H9 (cell line): ENCODE measurements around the gene UBAC2. TPM values are rescaled to one million over a fixed set of nuclear protein-coding genes. Genes with fewer than 3 reads are reported as not detected.

Source experiments
- DNase-seq: peaks from one replicate; pipeline ENCODE4 v3.0.0-alpha.2; 2017
- H2AFZ ChIP-seq: one replicate; pipeline ENCODE4 v1.6.1; 2013; ENCODE audit warnings: mild to moderate bottlenecking, low read length, control low read depth, moderate library complexity
- H2AK5ac ChIP-seq: 2 replicates; pipeline ENCODE4 v1.6.1; 2013; ENCODE audit warnings: low read length, control low read depth, mixed read lengths; ENCODE audit not compliant: insufficient read length
- H2BK120ac ChIP-seq: one replicate; pipeline ENCODE4 v1.6.1; 2013; ENCODE audit warnings: low read depth, mild to moderate bottlenecking, low read length, control low read depth, inconsistent platforms; ENCODE audit not compliant: poor library complexity, severe bottlenecking
- H2BK12ac ChIP-seq: 2 replicates; pipeline ENCODE4 v1.6.1; 2013; ENCODE audit warnings: low read length, control low read depth, mixed read lengths, low read depth; ENCODE audit not compliant: insufficient read length
- H2BK15ac ChIP-seq: 2 replicates; pipeline ENCODE4 v1.6.1; 2013; ENCODE audit warnings: low read depth, low read length, control low read depth
- H2BK20ac ChIP-seq: one replicate; pipeline ENCODE4 v1.6.1; 2013; ENCODE audit warnings: low read depth, mild to moderate bottlenecking, low read length, control low read depth, inconsistent platforms; ENCODE audit not compliant: poor library complexity, severe bottlenecking
- H2BK5ac ChIP-seq: 2 replicates; pipeline ENCODE4 v1.6.1; 2013; ENCODE audit warnings: low read length, control low read depth, mixed read lengths; ENCODE audit not compliant: insufficient read length
- H3K14ac ChIP-seq: 2 replicates; pipeline ENCODE4 v1.6.1; 2013; ENCODE audit warnings: low read length, control low read depth; ENCODE audit not compliant: insufficient read depth
- H3K18ac ChIP-seq: 2 replicates; pipeline ENCODE4 v1.6.1; 2013; ENCODE audit warnings: low read depth, mild to moderate bottlenecking, mixed read lengths, low read length, control low read depth; ENCODE audit not compliant: insufficient read length
- H3K23ac ChIP-seq: 2 replicates; pipeline ENCODE4 v1.6.1; 2013; ENCODE audit warnings: low read length, control low read depth, mixed read lengths, low read depth; ENCODE audit not compliant: insufficient read length
- H3K23me2 ChIP-seq: 2 replicates; pipeline ENCODE4 v1.6.1; 2013; ENCODE audit warnings: low read depth, mild to moderate bottlenecking, mixed read lengths, low read length, control low read depth; ENCODE audit not compliant: insufficient read length, poor library complexity, severe bottlenecking
- H3K27ac ChIP-seq: 2 replicates; pipeline ENCODE4 v1.5.1; 2013; ENCODE audit warnings: low read length, control low read depth, mixed read lengths, low read depth; ENCODE audit not compliant: insufficient read length
- H3K27me3 ChIP-seq: 2 replicates; pipeline ENCODE4 v1.6.1; 2013; ENCODE audit warnings: low read length, control low read depth, inconsistent platforms; ENCODE audit not compliant: insufficient read depth
- H3K4ac ChIP-seq: 2 replicates; pipeline ENCODE4 v1.6.1; 2013; ENCODE audit warnings: low read depth, mild to moderate bottlenecking, control low read depth, inconsistent platforms, low read length, moderate library complexity
- H3K4me1 ChIP-seq: 2 replicates; pipeline ENCODE4 v1.6.1; 2013; ENCODE audit warnings: low read length, control low read depth, inconsistent platforms; ENCODE audit not compliant: insufficient read depth
- H3K4me2 ChIP-seq: 2 replicates; pipeline ENCODE4 v1.6.1; 2013; ENCODE audit warnings: low read length, control low read depth, mixed read lengths; ENCODE audit not compliant: insufficient read length, insufficient read depth
- H3K56ac ChIP-seq: 2 replicates; pipeline ENCODE4 v1.6.1; 2013; ENCODE audit warnings: low read depth, mild to moderate bottlenecking, mixed read lengths, low read length, control low read depth; ENCODE audit not compliant: insufficient read length
- H3K79me1 ChIP-seq: 2 replicates; pipeline ENCODE4 v1.6.1; 2013; ENCODE audit warnings: low read depth, mild to moderate bottlenecking, moderate library complexity, low read length, control low read depth, inconsistent platforms; ENCODE audit not compliant: insufficient read depth, poor library complexity, severe bottlenecking
- H3K79me2 ChIP-seq: 2 replicates; pipeline ENCODE4 v1.6.1; 2013; ENCODE audit warnings: low read length, control low read depth, inconsistent platforms; ENCODE audit not compliant: insufficient read depth
- H3K9ac ChIP-seq: 2 replicates; pipeline ENCODE4 v1.6.1; 2013; ENCODE audit warnings: low read length, control low read depth, mixed read lengths; ENCODE audit not compliant: insufficient read length; ENCODE audit errors: extremely low read depth
- H3K9me3 ChIP-seq: one replicate; pipeline ENCODE4 v1.6.1; 2013; ENCODE audit warnings: low read depth, low read length, inconsistent platforms; ENCODE audit not compliant: control insufficient read depth
- H3T11ph ChIP-seq: one replicate; pipeline ENCODE4 v1.6.1; 2013; ENCODE audit warnings: mild to moderate bottlenecking, low read length, control low read depth, inconsistent platforms
- H4K20me1 ChIP-seq: one replicate; pipeline ENCODE4 v1.6.1; 2013; ENCODE audit not compliant: control insufficient read depth, insufficient read length, insufficient read depth
- H4K5ac ChIP-seq: 2 replicates; pipeline ENCODE4 v1.6.1; 2013; ENCODE audit warnings: low read depth, mild to moderate bottlenecking, mixed read lengths, low read length, control low read depth; ENCODE audit not compliant: insufficient read length
- H4K8ac ChIP-seq: replicated peaks from 2 replicates; pipeline ENCODE4 v1.6.1; 2013; ENCODE audit warnings: low read length, control low read depth, mixed read lengths, low read depth; ENCODE audit not compliant: insufficient read length
- H4K91ac ChIP-seq: 2 replicates; pipeline ENCODE4 v1.6.1; 2013; ENCODE audit warnings: low read depth, mild to moderate bottlenecking, moderate library complexity, mixed read lengths, low read length, control low read depth; ENCODE audit not compliant: insufficient read length
- H3K27ac Mint-ChIP-seq, 3 experiments: 2 replicates in 2 of 3; 3 replicates in 1 of 3; pipeline ENCODE4 v1.8.0; 2020 to 2021; ENCODE audit warnings: mixed read lengths in 3 of 3, mild to moderate bottlenecking in 1 of 3, moderate library complexity in 1 of 3
- H3K27me3 Mint-ChIP-seq: 2 replicates; pipeline ENCODE4 v1.8.0; 2021; ENCODE audit warnings: low read depth, mild to moderate bottlenecking, moderate library complexity, mixed read lengths
- H3K36me3 Mint-ChIP-seq, 3 experiments: 2 replicates in 2 of 3; 3 replicates in 1 of 3; pipeline ENCODE4 v1.8.0; 2020 to 2021; ENCODE audit warnings: low read depth in 3 of 3, mixed read lengths in 3 of 3; ENCODE audit not compliant: insufficient read depth in 1 of 3
- H3K4me1 Mint-ChIP-seq, 2 experiments: 2 replicates each; pipeline ENCODE4 v1.8.0; 2020; ENCODE audit warnings: mixed read lengths in 2 of 2
- H3K4me3 Mint-ChIP-seq, 2 experiments: 2 replicates in 1 of 2; 3 replicates in 1 of 2; pipeline ENCODE4 v1.8.0; 2020 to 2021; ENCODE audit warnings: mild to moderate bottlenecking in 2 of 2, mixed read lengths in 2 of 2, moderate library complexity in 1 of 2
- H3K9me3 Mint-ChIP-seq, 2 experiments: 2 replicates in 1 of 2; 3 replicates in 1 of 2; pipeline ENCODE4 v1.8.0; 2020; ENCODE audit warnings: mild to moderate bottlenecking in 2 of 2, mixed read lengths in 2 of 2, moderate library complexity in 1 of 2
- CTCF ChIP-seq: fragments of 200-600 bp; sonication (generic); conservative IDR thresholded peaks from 3 replicates; pipeline ENCODE4 v1.8.0; 2021; ENCODE audit warnings: antibody characterized with exemption, mild to moderate bottlenecking
- WGBS: extraction: QIAGEN DNeasy Blood & Tissue Kit; methylation state at CpG from one replicate; pipeline ENCODE4 v1.1.7; 2013; ENCODE audit warnings: missing lambda C conversion rate, low lambda C conversion rate, mixed read lengths; ENCODE audit not compliant: insufficient read length; ENCODE audit errors: extremely low coverage; 5-methylcytosine and 5-hydroxymethylcytosine counted together
- total RNA-seq: library from RNA; stranded (reverse); gene quantifications from 2 replicates; pipeline ENCODE4 v1.2.1, GENCODE V29; 2021

The UBAC2 gene
- total RNA-seq, 1 experiment from 2014 or later: 52.3 TPM

DNA sequence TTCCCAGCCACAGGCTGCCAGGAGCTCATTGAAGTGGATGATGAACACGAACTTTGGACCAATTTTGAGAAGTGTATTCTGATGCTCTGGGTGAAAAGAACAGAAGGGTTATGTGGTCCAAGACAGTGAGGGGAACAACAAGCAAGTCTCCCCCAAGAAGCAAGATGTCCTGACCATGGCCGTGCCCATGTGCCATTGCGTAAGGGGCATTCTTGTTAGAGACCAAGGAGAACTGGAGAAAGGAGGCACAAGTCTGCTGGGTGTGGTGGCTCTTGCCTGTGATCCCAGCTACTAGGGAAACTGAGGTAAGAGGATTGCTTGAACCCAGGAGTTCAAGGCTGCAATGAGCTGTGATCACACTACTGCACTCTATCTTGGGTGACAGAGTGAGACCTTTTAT is 27.0 kb upstream of the UBAC2 start:
- H3K56ac ChIP-seq: no peak overlapping the region
- H4K8ac ChIP-seq: no peak overlapping the region
- Mint-ChIP-seq H3K9me3 (peaks cover 0 to 2% of the 10 kb centered on the region in 2 experiments; a peak in 1 of 5 replicates), H3K36me3 (no peaks in the 10 kb centered on the region), H3K4me3 (no peak overlapping the region), H3K27ac (no peak overlapping the region), H3K4me1 (peaks cover 0 to 5% of the 10 kb centered on the region in 2 experiments; a peak in 2 of 4 replicates), H3K27me3 (peaks cover 50% of the 10 kb centered on the region)
- H2BK12ac ChIP-seq: no peak overlapping the region
- H3K79me2 ChIP-seq: no peaks in the 10 kb centered on the region
- no peak overlapping the region for H3K14ac ChIP-seq
- H3K4ac ChIP-seq: no peak overlapping the region
- H3K23ac ChIP-seq: no peak overlapping the region
- H3K4me2 ChIP-seq: no peak overlapping the region
- no peak overlapping the region for H2BK5ac ChIP-seq
- H2AK5ac ChIP-seq: no peak overlapping the region
- no peaks in the 10 kb centered on the region for H3K9me3 ChIP-seq
- no peak overlapping the region for H2BK15ac ChIP-seq
- no peaks in the 10 kb centered on the region for H3K4me1 ChIP-seq
- no peak overlapping the region for H3K27ac ChIP-seq
- H4K5ac ChIP-seq: no peak overlapping the region
- no peak overlapping the region for H3K18ac ChIP-seq
- TF ChIP-seq CTCF: no peak
- no CpG with 5 or more reads among the region's 3 CpGs for WGBS
- no peak overlapping the region for H4K91ac ChIP-seq
- no peaks in the 10 kb centered on the region for H3K79me1 ChIP-seq
- H4K20me1 ChIP-seq: no peaks in the 10 kb centered on the region
- DNase-seq: no peak
- H3K27me3 ChIP-seq: no peaks in the 10 kb centered on the region
- no peak overlapping the region for H2BK120ac ChIP-seq
- H2BK20ac ChIP-seq: no peak overlapping the region
- H3K23me2 ChIP-seq: no peaks in the 10 kb centered on the region
- no peak overlapping the region for H3T11ph ChIP-seq
- no peak overlapping the region for H2AFZ ChIP-seq
- H3K9ac ChIP-seq: no peak overlapping the region
